ENCODE measurements around the gene LIPE. TPM values are rescaled to one million over a fixed set of nuclear protein-coding genes. Genes with fewer than 3 reads are reported as not detected.

Gene LIPE
- total and polyA plus RNA-seq, 3 experiments from 2014 or later = 5.0 to 22.7 (median 22.2) TPM

DNA sequence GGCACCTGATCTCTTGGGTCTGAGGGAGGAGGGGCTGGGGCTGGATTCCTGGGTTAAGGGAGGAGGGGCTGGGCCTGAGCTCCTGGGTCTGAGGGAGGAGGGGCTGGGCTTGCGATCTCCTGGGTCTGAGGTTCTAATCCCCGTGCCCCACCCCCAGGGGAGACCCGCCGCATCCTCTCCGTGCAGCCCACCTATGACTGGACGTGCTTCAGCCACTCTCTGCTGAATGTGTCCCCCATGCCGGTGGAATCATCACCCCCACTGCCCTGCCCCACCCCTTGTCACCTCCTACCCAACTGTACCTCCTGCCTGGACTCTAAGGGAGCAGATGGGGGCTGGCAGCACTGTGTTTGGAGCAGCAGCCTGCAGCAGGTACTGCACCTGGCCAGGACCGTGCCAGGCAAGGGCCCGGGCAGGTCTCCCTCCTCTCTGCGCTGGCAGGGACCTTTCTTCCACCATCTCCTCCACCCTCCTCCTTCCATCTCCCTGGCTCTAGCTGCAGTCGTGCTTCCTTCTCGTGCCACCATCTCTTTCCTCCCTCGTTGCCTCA lies 64.2 kb downstream of the LIPE start:
- Histone ChIP-seq H3K27ac (ENCODE audit: low read depth, low read length) (no peak overlapping the region), H3K4me3 (ENCODE audit: low read length) (no peak overlapping the region), H3K4me1 (ENCODE audit: insufficient read depth, low read length) (no peaks in the 10 kb centered on the region), H3K36me3 (ENCODE audit: insufficient read depth, low read length) (no peaks in the 10 kb centered on the region), H3K27me3 (ENCODE audit: insufficient read depth, low read length, poor library complexity, severe bottlenecking) (no peaks in the 10 kb centered on the region), H3K9me3 (ENCODE audit: low read length) (no peaks in the 10 kb centered on the region)
- POLR2A ChIA-PET = no interaction called here
- Mint-ChIP-seq H3K4me3 (no peak overlapping the region), H3K27me3 (no peaks in the 10 kb centered on the region), H3K27ac (no peak overlapping the region), H3K4me1 (no peaks in the 10 kb centered on the region), H3K36me3 (peaks cover 4 to 28% (median 8%) of the 10 kb centered on the region in 3 donors), H3K9me3 (no peaks in the 10 kb centered on the region)
- CTCF ChIA-PET = no interaction called here
- no peak for DNase-seq

DNA sequence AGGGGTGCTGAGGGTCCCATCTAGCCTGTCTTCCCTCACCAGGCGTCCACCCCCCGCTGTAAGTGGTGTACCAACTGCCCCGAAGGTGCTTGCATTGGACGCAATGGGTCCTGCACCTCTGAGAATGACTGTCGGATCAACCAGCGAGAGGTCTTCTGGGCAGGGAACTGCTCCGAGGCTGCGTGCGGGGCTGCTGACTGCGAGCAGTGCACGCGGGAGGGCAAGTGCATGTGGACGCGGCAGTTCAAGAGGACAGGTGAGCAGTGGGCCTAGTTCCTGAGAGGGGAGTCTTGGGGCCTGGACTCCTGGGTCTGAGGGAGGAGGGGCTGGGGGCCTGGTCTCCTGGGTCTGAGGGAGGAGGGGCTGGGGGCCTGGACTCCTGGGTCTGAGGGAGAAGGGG lies 64.8 kb downstream of the LIPE start:
- Histone ChIP-seq H3K27me3 (ENCODE audit: insufficient read depth, low read length, poor library complexity, severe bottlenecking) (no peaks in the 10 kb centered on the region), H3K27ac (ENCODE audit: low read depth, low read length) (no peak overlapping the region), H3K4me1 (ENCODE audit: insufficient read depth, low read length) (no peaks in the 10 kb centered on the region), H3K36me3 (ENCODE audit: insufficient read depth, low read length) (no peaks in the 10 kb centered on the region), H3K9me3 (ENCODE audit: low read length) (no peaks in the 10 kb centered on the region), H3K4me3 (ENCODE audit: low read length) (no peak overlapping the region)
- Mint-ChIP-seq H3K27ac (peak overlapping the region in 1 of 8 donors; percentile 22), H3K27me3 (no peaks in the 10 kb centered on the region), H3K4me3 (no peak overlapping the region), H3K4me1 (no peaks in the 10 kb centered on the region), H3K9me3 (no peaks in the 10 kb centered on the region), H3K36me3 (peaks cover 4 to 31% (median 5%) of the 10 kb centered on the region in 3 donors)
- POLR2A ChIA-PET = no interaction called here
- CTCF ChIA-PET = no interaction called here
- no peak for DNase-seq

DNA sequence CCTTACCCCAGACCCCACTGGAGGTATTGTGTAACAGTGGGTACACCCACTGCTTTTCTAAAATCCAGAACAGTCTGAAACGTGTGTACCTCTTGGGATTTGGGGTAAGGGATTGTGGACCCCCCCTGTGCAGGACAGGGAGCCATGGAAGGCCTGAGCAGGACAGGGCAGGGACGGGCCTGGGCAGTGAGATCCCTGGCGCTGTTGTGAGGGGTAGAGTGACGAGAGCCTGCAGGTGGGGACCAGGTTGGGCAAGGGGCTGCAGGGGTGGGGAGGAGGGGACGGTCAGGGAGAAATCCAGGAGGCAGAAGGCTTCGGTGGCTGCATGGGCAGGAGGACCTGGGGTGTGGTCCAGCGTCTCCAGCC lies 65.7 kb downstream of the LIPE start:
- no peak overlapping the region for H3K4me3 ChIP-seq (ENCODE audit: low read length)
- no peak overlapping the region for H3K4me3 Mint-ChIP-seq
- H3K27ac Mint-ChIP-seq = no peak overlapping the region
- H3K27me3 Mint-ChIP-seq = no peaks in the 10 kb centered on the region
- H3K36me3 ChIP-seq (ENCODE audit: insufficient read depth, low read length) = no peaks in the 10 kb centered on the region
- no peak for DNase-seq
- no peaks in the 10 kb centered on the region for H3K27me3 ChIP-seq (ENCODE audit: insufficient read depth, low read length, poor library complexity, severe bottlenecking)
- H3K27ac ChIP-seq (ENCODE audit: low read depth, low read length) = no peak overlapping the region
- no peaks in the 10 kb centered on the region for H3K4me1 ChIP-seq (ENCODE audit: insufficient read depth, low read length)
- ChIA-PET POLR2A (no interaction called here), CTCF (no interaction called here)
- H3K9me3 Mint-ChIP-seq = no peaks in the 10 kb centered on the region
- H3K36me3 Mint-ChIP-seq = peaks cover 4 to 31% (median 5%) of the 10 kb centered on the region in 3 donors
- H3K9me3 ChIP-seq (ENCODE audit: low read length) = no peaks in the 10 kb centered on the region
- no peaks in the 10 kb centered on the region for H3K4me1 Mint-ChIP-seq

DNA sequence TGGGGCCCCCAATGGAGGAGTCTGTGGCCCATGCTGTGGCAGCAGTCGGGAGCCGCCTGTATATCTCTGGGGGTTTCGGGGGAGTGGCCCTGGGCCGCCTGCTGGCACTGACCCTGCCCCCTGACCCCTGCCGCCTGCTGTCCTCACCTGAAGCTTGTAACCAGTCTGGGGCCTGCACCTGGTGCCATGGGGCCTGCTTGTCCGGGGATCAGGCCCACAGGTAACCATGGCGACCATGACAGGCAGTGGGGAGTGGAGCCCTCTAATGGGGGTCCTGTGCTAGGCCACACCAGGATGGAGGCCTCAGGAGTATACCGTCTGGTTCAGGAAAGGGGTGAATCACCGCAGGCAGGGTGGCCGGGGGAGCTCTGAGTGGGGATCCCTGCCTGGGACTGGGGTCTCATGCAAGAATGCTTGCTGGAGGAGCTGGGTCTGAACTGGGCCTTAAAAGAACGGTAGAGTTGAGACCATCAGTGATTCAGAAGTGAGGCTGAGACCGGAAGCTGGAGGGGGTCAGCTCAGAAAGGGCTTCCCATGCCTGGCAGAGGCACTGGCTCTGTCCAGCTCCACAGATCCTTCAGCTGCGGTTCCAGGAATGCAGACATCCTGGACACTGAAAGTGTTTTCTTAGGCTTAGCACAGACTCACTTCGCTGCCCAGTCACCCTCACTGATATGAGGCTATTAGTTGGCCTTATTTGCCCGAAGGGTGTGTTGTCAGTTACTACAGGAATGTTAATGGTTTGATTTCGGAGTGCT lies 66.2 kb downstream of the LIPE start:
- H3K36me3 Mint-ChIP-seq = peaks cover 4 to 34% (median 5%) of the 10 kb centered on the region in 3 donors
- no peaks in the 10 kb centered on the region for H3K9me3 Mint-ChIP-seq
- no peak overlapping the region for H3K4me3 Mint-ChIP-seq
- DNase-seq = no peak
- H3K4me3 ChIP-seq (ENCODE audit: low read length) = no peak overlapping the region
- H3K27me3 ChIP-seq (ENCODE audit: insufficient read depth, low read length, poor library complexity, severe bottlenecking) = no peaks in the 10 kb centered on the region
- no peaks in the 10 kb centered on the region for H3K4me1 ChIP-seq (ENCODE audit: insufficient read depth, low read length)
- H3K36me3 ChIP-seq (ENCODE audit: insufficient read depth, low read length) = no peaks in the 10 kb centered on the region
- no peak overlapping the region for H3K27ac ChIP-seq (ENCODE audit: low read depth, low read length)
- CTCF ChIA-PET = no interaction called here
- no peak overlapping the region for H3K27ac Mint-ChIP-seq
- no peaks in the 10 kb centered on the region for H3K27me3 Mint-ChIP-seq
- H3K9me3 ChIP-seq (ENCODE audit: low read length) = no peaks in the 10 kb centered on the region
- H3K4me1 Mint-ChIP-seq = no peaks in the 10 kb centered on the region
- POLR2A ChIA-PET = no interaction called here

DNA sequence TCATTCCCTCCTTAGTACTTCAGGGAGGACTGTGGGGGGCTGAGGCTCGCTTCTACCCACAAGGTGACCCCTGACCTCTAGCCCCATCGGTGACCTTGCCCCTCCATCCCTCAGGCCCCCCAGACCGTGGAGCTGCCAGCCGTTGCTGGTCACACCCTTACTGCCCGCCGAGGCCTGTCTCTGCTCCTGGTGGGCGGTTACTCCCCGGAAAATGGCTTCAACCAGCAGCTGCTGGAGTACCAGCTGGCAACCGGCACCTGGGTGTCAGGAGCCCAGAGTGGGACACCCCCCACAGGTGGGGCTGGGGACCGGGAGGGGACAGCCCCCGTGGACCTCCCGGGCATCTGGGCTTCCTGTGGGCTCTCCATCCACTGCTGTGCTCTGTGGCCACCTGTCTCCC lies 69.9 kb downstream of the LIPE start:
- Histone ChIP-seq H3K36me3 (ENCODE audit: insufficient read depth, low read length) (no peaks in the 10 kb centered on the region), H3K27ac (ENCODE audit: low read depth, low read length) (no peak overlapping the region), H3K4me3 (ENCODE audit: low read length) (no peak overlapping the region), H3K9me3 (ENCODE audit: low read length) (no peaks in the 10 kb centered on the region), H3K27me3 (ENCODE audit: insufficient read depth, low read length, poor library complexity, severe bottlenecking) (no peaks in the 10 kb centered on the region), H3K4me1 (ENCODE audit: insufficient read depth, low read length) (no peaks in the 10 kb centered on the region)
- ChIA-PET CTCF (interaction anchor here (1.0 kb wide), 1 partner anchor 30 kb away, joined by 3 read pairs; no protein-coding TSS in a partner anchor), POLR2A (no interaction called here)
- H3K4me3 Mint-ChIP-seq = no peak overlapping the region
- no peaks in the 10 kb centered on the region for H3K4me1 Mint-ChIP-seq
- no peak overlapping the region for H3K27ac Mint-ChIP-seq
- no peaks in the 10 kb centered on the region for H3K27me3 Mint-ChIP-seq
- peaks cover 0 to 32% (median 2%) of the 10 kb centered on the region in 3 donors for H3K36me3 Mint-ChIP-seq
- H3K9me3 Mint-ChIP-seq = no peaks in the 10 kb centered on the region
- DNase-seq = no peak

DNA sequence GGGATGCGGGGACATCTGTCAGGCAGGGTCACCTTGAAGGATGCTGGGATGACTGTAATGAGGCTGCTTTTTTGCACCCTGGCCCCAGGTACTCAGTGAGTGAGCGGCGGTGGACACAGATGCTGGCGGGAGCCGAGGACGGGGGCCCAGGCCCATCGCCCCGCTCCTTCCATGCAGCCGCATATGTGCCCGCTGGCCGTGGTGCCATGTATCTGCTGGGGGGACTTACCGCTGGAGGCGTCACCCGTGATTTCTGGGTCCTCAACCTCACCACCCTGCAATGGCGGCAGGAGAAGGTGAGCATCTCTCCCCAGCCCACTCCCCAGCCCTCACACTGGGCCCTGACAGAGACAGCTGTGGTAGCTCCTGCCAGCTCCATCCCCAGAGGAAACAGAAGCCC lies 70.5 kb downstream of the LIPE start:
- ChIA-PET CTCF (interaction anchor here (1.0 kb wide), 1 partner anchor 30 kb away, joined by 3 read pairs; no protein-coding TSS in a partner anchor), POLR2A (no interaction called here)
- Histone ChIP-seq H3K27me3 (ENCODE audit: insufficient read depth, low read length, poor library complexity, severe bottlenecking) (no peaks in the 10 kb centered on the region), H3K27ac (ENCODE audit: low read depth, low read length) (no peak overlapping the region), H3K4me1 (ENCODE audit: insufficient read depth, low read length) (no peaks in the 10 kb centered on the region), H3K36me3 (ENCODE audit: insufficient read depth, low read length) (no peaks in the 10 kb centered on the region), H3K4me3 (ENCODE audit: low read length) (no peak overlapping the region), H3K9me3 (ENCODE audit: low read length) (no peaks in the 10 kb centered on the region)
- Mint-ChIP-seq H3K27ac (no peak overlapping the region), H3K36me3 (peaks cover 0 to 34% (median 5%) of the 10 kb centered on the region in 3 donors), H3K4me1 (peaks cover 0 to 3% (median 0%) of the 10 kb centered on the region in 3 donors), H3K27me3 (no peaks in the 10 kb centered on the region), H3K4me3 (no peak overlapping the region), H3K9me3 (no peaks in the 10 kb centered on the region)
- DNase-seq = no peak

DNA sequence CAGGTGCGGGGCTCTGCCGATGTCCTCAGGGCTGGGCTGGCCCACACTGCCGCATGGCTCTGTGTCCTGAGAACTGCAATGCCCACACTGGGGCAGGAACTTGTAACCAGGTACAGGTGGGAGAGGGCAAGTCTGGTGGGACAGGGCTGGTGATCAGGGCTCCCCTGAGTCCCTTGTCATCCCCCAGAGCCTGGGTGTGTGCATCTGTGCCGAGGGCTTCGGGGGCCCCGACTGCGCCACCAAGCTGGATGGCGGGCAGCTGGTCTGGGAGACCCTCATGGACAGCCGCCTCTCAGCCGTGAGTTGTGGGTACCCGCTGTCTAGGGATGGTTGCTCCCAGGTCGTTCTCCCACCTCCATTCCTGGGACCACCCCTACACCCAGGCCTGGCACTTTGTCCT lies 71.3 kb downstream of the LIPE start:
- Histone ChIP-seq H3K4me3 (ENCODE audit: low read length) (no peak overlapping the region), H3K4me1 (ENCODE audit: insufficient read depth, low read length) (no peaks in the 10 kb centered on the region), H3K27me3 (ENCODE audit: insufficient read depth, low read length, poor library complexity, severe bottlenecking) (no peaks in the 10 kb centered on the region), H3K36me3 (ENCODE audit: insufficient read depth, low read length) (no peaks in the 10 kb centered on the region), H3K9me3 (ENCODE audit: low read length) (no peaks in the 10 kb centered on the region), H3K27ac (ENCODE audit: low read depth, low read length) (no peak overlapping the region)
- ChIA-PET POLR2A (no interaction called here), CTCF (no interaction called here)
- Mint-ChIP-seq H3K27ac (peak overlapping the region in 1 of 8 donors; percentile 38), H3K4me3 (no peak overlapping the region), H3K27me3 (no peaks in the 10 kb centered on the region), H3K36me3 (peaks cover 0 to 33% (median 5%) of the 10 kb centered on the region in 3 donors), H3K9me3 (no peaks in the 10 kb centered on the region), H3K4me1 (peaks cover 0 to 3% (median 0%) of the 10 kb centered on the region in 3 donors)
- no peak for DNase-seq

DNA sequence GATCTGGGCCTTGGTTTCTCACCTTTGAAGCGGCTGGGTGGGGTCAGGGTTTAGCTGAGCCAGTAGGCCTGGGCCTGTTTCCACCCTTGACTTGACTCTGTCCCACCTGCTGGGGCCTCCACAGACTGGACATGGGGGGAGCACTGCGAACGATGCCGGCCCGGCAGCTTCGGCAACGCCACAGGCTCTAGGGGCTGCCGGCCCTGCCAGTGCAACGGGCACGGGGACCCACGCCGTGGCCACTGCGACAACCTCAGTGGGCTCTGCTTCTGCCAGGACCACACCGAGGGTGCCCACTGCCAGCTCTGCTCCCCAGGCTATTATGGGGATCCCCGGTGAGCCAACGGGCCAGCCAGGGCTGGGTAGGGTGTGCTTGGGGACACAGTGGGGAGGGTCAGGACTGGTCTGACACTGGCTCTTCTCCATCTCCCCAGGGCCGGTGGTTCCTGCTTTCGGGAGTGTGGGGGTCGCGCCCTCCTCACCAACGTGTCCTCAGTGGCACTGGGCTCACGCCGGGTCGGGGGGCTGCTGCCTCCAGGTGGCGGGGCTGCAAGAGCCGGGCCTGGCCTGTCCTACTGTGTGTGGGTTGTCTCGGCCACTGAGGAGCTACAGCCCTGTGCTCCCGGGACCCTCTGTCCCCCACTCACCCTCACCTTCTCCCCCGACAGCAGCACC lies 73.7 kb downstream of the LIPE start:
- Histone ChIP-seq H3K9me3 (ENCODE audit: low read length) (no peaks in the 10 kb centered on the region), H3K27ac (ENCODE audit: low read depth, low read length) (no peak overlapping the region), H3K4me3 (ENCODE audit: low read length) (no peak overlapping the region), H3K27me3 (ENCODE audit: insufficient read depth, low read length, poor library complexity, severe bottlenecking) (no peaks in the 10 kb centered on the region), H3K36me3 (ENCODE audit: insufficient read depth, low read length) (no peaks in the 10 kb centered on the region), H3K4me1 (ENCODE audit: insufficient read depth, low read length) (no peaks in the 10 kb centered on the region)
- H3K27ac Mint-ChIP-seq = no peak overlapping the region
- no peak for DNase-seq
- peaks cover 0 to 3% (median 0%) of the 10 kb centered on the region in 3 donors for H3K4me1 Mint-ChIP-seq
- H3K4me3 Mint-ChIP-seq = no peak overlapping the region
- ChIA-PET CTCF (no interaction called here), POLR2A (no interaction called here)
- H3K9me3 Mint-ChIP-seq = no peaks in the 10 kb centered on the region
- H3K27me3 Mint-ChIP-seq = no peaks in the 10 kb centered on the region
- peaks cover 0 to 27% (median 7%) of the 10 kb centered on the region in 3 donors for H3K36me3 Mint-ChIP-seq
